SU-DHL-6 (cell line): ENCODE results near the gene KIF1A.

ENCODE experiments used
- H2AFZ ChIP-seq: fragments of 200-600 bp; sonication (generic); 2 replicates; pipeline ENCODE4 v1.6.1; 2014; ENCODE audit warnings: low read depth, mild to moderate bottlenecking, moderate library complexity, mixed read lengths, antibody characterized with exemption, low read length; ENCODE audit not compliant: severe bottlenecking
- H3F3A ChIP-seq: fragments of 200-600 bp; shearing (Covaris generic); 2 replicates; pipeline ENCODE4 v1.6.0; 2016; ENCODE audit warnings: antibody characterized with exemption, mild to moderate bottlenecking; ENCODE audit not compliant: insufficient read depth
- H3K27ac ChIP-seq: fragments of 200-600 bp; sonication (generic); 2 replicates; pipeline ENCODE4 v1.5.1; 2016; ENCODE audit warnings: low read depth, mild to moderate bottlenecking, low read length, moderate library complexity, mixed read lengths
- H3K27me3 ChIP-seq: fragments of 200-600 bp; sonication (generic), shearing (Covaris generic); 2 replicates; pipeline ENCODE4 v1.6.0; 2014; ENCODE audit warnings: mild to moderate bottlenecking, low read length
- H3K36me3 ChIP-seq: fragments of 200-600 bp; sonication (generic); 2 replicates; pipeline ENCODE4 v1.6.1; 2014; ENCODE audit warnings: mild to moderate bottlenecking, low read length, mixed read lengths
- H3K4me2 ChIP-seq: fragments of 300-600, 200-600 bp; shearing (Covaris generic), sonication (generic); 2 replicates; pipeline ENCODE4 v1.6.0; 2014; ENCODE audit warnings: low read length, low read depth, mild to moderate bottlenecking; ENCODE audit not compliant: poor library complexity, severe bottlenecking
- H3K4me3 ChIP-seq: fragments of 200-600 bp; sonication (generic); 2 replicates; pipeline ENCODE4 v1.5.1; 2014; ENCODE audit warnings: antibody characterized with exemption, low read length, mild to moderate bottlenecking, mixed read lengths; ENCODE audit not compliant: insufficient read depth, poor library complexity, severe bottlenecking
- H3K79me2 ChIP-seq: fragments of 200-600 bp; sonication (generic); 2 replicates; pipeline ENCODE4 v1.6.1; 2014; ENCODE audit warnings: mild to moderate bottlenecking, low read length, moderate library complexity; ENCODE audit not compliant: insufficient read depth
- H3K9ac ChIP-seq: fragments of 200-600 bp; sonication (generic); 2 replicates; pipeline ENCODE4 v1.7.0; 2014; ENCODE audit warnings: mild to moderate bottlenecking, low read length
- H3K9me2 ChIP-seq: fragments of 200-600 bp; sonication (generic); replicated peaks from 2 replicates; pipeline ENCODE4 v1.6.1; 2014; ENCODE audit warnings: low read length; ENCODE audit not compliant: insufficient read depth
- H3K9me3 ChIP-seq: fragments of 200-600 bp; sonication (generic); 2 replicates; pipeline ENCODE4 v1.6.1; 2014; ENCODE audit warnings: low read length, mixed read lengths; ENCODE audit not compliant: insufficient read depth
- H4K20me1 ChIP-seq: fragments of 200-600 bp; sonication (generic); 2 replicates; pipeline ENCODE4 v1.6.1; 2014; ENCODE audit warnings: low read depth, mild to moderate bottlenecking, antibody characterized with exemption, low read length, moderate library complexity, mixed read lengths
- EZH2phosphoT487 ChIP-seq: fragments of 200-600 bp; sonication (generic), shearing (Covaris generic); conservative IDR thresholded peaks from 2 replicates; pipeline ENCODE4 v1.6.1; 2018; ENCODE audit warnings: mild to moderate bottlenecking, antibody characterized with exemption, low read length, moderate library complexity, mixed read lengths
- TF ChIP-seq, protein P1 (sequence below): fragments of 200-600 bp; sonication (generic); IDR thresholded peaks from one replicate; pipeline ENCODE4 v1.5.1; 2017; ENCODE audit warnings: antibody characterized with exemption, mild to moderate bottlenecking, low read length, moderate library complexity; ENCODE audit not compliant: insufficient read depth, poor library complexity, severe bottlenecking

Gene KIF1A

GRCh38 chr2:240861547-240861946 lies 41.5 kb upstream of the KIF1A start:
- Histone ChIP-seq H3K27me3 (no peaks in the 10 kb centered on the region), H3K9me2 (no peaks in the 10 kb centered on the region), H3K36me3 (no peaks in the 10 kb centered on the region), H2AFZ (no peak overlapping the region), H3K4me2 (no peak overlapping the region), H3F3A (no peaks in the 10 kb centered on the region), H3K79me2 (no peaks in the 10 kb centered on the region), H3K9me3 (no peaks in the 10 kb centered on the region), H3K4me3 (no peak overlapping the region), H3K9ac (no peak overlapping the region), H4K20me1 (no peaks in the 10 kb centered on the region), H3K27ac (no peak overlapping the region)
- TF ChIP-seq, protein P1, sequence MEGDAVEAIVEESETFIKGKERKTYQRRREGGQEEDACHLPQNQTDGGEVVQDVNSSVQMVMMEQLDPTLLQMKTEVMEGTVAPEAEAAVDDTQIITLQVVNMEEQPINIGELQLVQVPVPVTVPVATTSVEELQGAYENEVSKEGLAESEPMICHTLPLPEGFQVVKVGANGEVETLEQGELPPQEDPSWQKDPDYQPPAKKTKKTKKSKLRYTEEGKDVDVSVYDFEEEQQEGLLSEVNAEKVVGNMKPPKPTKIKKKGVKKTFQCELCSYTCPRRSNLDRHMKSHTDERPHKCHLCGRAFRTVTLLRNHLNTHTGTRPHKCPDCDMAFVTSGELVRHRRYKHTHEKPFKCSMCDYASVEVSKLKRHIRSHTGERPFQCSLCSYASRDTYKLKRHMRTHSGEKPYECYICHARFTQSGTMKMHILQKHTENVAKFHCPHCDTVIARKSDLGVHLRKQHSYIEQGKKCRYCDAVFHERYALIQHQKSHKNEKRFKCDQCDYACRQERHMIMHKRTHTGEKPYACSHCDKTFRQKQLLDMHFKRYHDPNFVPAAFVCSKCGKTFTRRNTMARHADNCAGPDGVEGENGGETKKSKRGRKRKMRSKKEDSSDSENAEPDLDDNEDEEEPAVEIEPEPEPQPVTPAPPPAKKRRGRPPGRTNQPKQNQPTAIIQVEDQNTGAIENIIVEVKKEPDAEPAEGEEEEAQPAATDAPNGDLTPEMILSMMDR = no peak
- no peak for TF ChIP-seq EZH2phosphoT487

GRCh38 chr2:240858871-240859270 lies 38.9 kb upstream of the KIF1A start:
- Histone ChIP-seq H4K20me1 (no peaks in the 10 kb centered on the region), H3K27me3 (no peaks in the 10 kb centered on the region), H3F3A (no peaks in the 10 kb centered on the region), H3K79me2 (no peaks in the 10 kb centered on the region), H3K4me3 (no peak overlapping the region), H3K9ac (no peak overlapping the region), H3K9me3 (0 out of 2 replicates have a peak, but pooled peaks cover 6% of the 10 kb centered on the region), H2AFZ (no peak overlapping the region), H3K4me2 (no peak overlapping the region), H3K36me3 (no peaks in the 10 kb centered on the region), H3K9me2 (no peaks in the 10 kb centered on the region), H3K27ac (no peak overlapping the region)
- no peak for TF ChIP-seq EZH2phosphoT487
- TF ChIP-seq, protein P1 = no peak

GRCh38 chr2:240858321-240858720 lies 38.3 kb upstream of the KIF1A start:
- Histone ChIP-seq H3K27ac (no peak overlapping the region), H3K9ac (no peak overlapping the region), H3K79me2 (no peaks in the 10 kb centered on the region), H4K20me1 (no peaks in the 10 kb centered on the region), H3K9me2 (no peaks in the 10 kb centered on the region), H3F3A (no peaks in the 10 kb centered on the region), H3K27me3 (no peaks in the 10 kb centered on the region), H3K4me3 (no peak overlapping the region), H3K4me2 (no peak overlapping the region), H2AFZ (no peak overlapping the region), H3K9me3 (0 out of 2 replicates have a peak, but pooled peaks cover 6% of the 10 kb centered on the region), H3K36me3 (no peaks in the 10 kb centered on the region)
- TF ChIP-seq, protein P1 = no peak
- no peak for TF ChIP-seq EZH2phosphoT487
